AG04449 (cell line): ENCODE data around the gene GSG1L.

Experiments
- CTCF ChIA-PET: fragments of 350-600 bp; formaldehyde crosslinking; extraction: SDS; loops from one replicate; lab custom pipeline; 2021; ENCODE audit warnings: antibody characterized with exemption; lab: Yijun Ruan, JAX
- POLR2A ChIA-PET: fragments of 400-600, 350-600 bp; formaldehyde crosslinking; extraction: SDS; loops from one replicate; lab custom pipeline; 2020; ENCODE audit warnings: antibody characterized with exemption, inconsistent platforms; lab: Yijun Ruan, JAX
- DNase-seq: peaks from one replicate; pipeline ENCODE4 v3.0.0-alpha.2; 2010; ENCODE audit warnings: low read depth, low spot score
- H3K4me3 ChIP-seq: 2 replicates; pipeline ENCODE4 v1.5.1; 2011; ENCODE audit warnings: low read depth, mild to moderate bottlenecking, control low read depth, low read length
- CTCF ChIP-seq: IDR thresholded peaks from one replicate; pipeline ENCODE4 v1.5.1; 2011; ENCODE audit warnings: mild to moderate bottlenecking, moderate library complexity, low read length, control low read depth, inconsistent platforms; ENCODE audit not compliant: insufficient read depth; ENCODE audit errors: missing control alignments

Gene GSG1L

GRCh38 chr16:28107232-28107631 is 43.7 kb upstream of the GSG1L start:
- ChIA-PET POLR2A (no interaction called here), CTCF (interaction anchor here (2.1 kb wide), 1 partner anchor 37 kb away, joined by 5 read pairs; no protein-coding TSS in a partner anchor)
- TF ChIP-seq CTCF: no peak
- H3K4me3 ChIP-seq: no peak overlapping the region
- no peak for DNase-seq

GRCh38 chr16:28106467-28107215 is 43.1 kb upstream of the GSG1L start:
- CTCF ChIA-PET: interaction anchor here (2.1 kb wide), 1 partner anchor 36 kb away, joined by 5 read pairs; no protein-coding TSS in a partner anchor

GRCh38 chr16:28105954-28106353 is 42.4 kb upstream of the GSG1L start:
- CTCF ChIA-PET: interaction anchor here (2.1 kb wide), 1 partner anchor 35 kb away, joined by 5 read pairs; no protein-coding TSS in a partner anchor
- H3K4me3 ChIP-seq: no peak overlapping the region
- TF ChIP-seq CTCF: no peak
- POLR2A ChIA-PET: no interaction called here
- DNase-seq: no peak

More at GRCh38 chr16:28106467-28107215, 43.1 kb upstream of the GSG1L start:
- POLR2A ChIA-PET: no interaction called here
- DNase-seq: no peak
- no peak for TF ChIP-seq CTCF
- H3K4me3 ChIP-seq: no peak overlapping the region

GRCh38 chr16:28105297-28105696 is 41.8 kb upstream of the GSG1L start:
- no peak overlapping the region for H3K4me3 ChIP-seq
- POLR2A ChIA-PET: no interaction called here
- CTCF ChIA-PET: no interaction called here
- TF ChIP-seq CTCF: no peak
- no peak for DNase-seq

GRCh38 chr16:28104404-28104803 is 40.9 kb upstream of the GSG1L start:
- CTCF ChIA-PET: interaction anchor here (1.4 kb wide), 1 partner anchor 465 kb away, joined by 3 read pairs; no protein-coding TSS in a partner anchor
- no peak for TF ChIP-seq CTCF
- no peak overlapping the region for H3K4me3 ChIP-seq
- DNase-seq: no peak
- POLR2A ChIA-PET: no interaction called here

- no peak for DNase-seq
- ChIA-PET POLR2A (no interaction called here), CTCF (interaction anchor here (1.4 kb wide), 1 partner anchor 464 kb away, joined by 3 read pairs; no protein-coding TSS in a partner anchor)
- no peak overlapping the region for H3K4me3 ChIP-seq
- no peak for TF ChIP-seq CTCF
These were observed 40.1 kb upstream of the GSG1L start for GRCh38 chr16:28103516-28104170.
